ENCODE data around the gene TSC22D3.

- TF ChIP-seq CTCF (IDR thresholded peaks at IDR 0.05) = no peak
- TF ChIP-seq POLR2A (IDR thresholded peaks at IDR 0.05) = no peak
- TF ChIP-seq POLR2AphosphoS5 (IDR thresholded peaks at IDR 0.05) = no peak
Measured at GRCh38 chrX:107823456-107823855, 47.9 kb upstream of the TSC22D3 start.
